Measurements from ENCODE around the gene TULP3.
A peak's percentile ranks its signal among the peaks of the same experiment; 100 is the strongest.

Gene TULP3

GRCh38 chr12:2936301-2936700 is 45.6 kb downstream of the TULP3 start:
- DNase-seq, result no peak

- no peak for DNase-seq
Measured at GRCh38 chr12:2937500-2937899, 46.8 kb downstream of the TULP3 start.

GRCh38 chr12:2939191-2939590 is 48.5 kb downstream of the TULP3 start:
- DNase-seq, result no peak

GRCh38 chr12:2940564-2940963 is 49.9 kb downstream of the TULP3 start:
- no peak for DNase-seq

- DNase-seq, result no peak
Measured at GRCh38 chr12:2941524-2941923, 50.8 kb downstream of the TULP3 start.

GRCh38 chr12:2944401-2945047 is 53.8 kb downstream of the TULP3 start:
- no peak for DNase-seq

GRCh38 chr12:2949411-2949810 is 58.7 kb downstream of the TULP3 start:
- DNase-seq, result no peak

- DNase-seq, result no peak
Measured at GRCh38 chr12:2955888-2956287, 65.2 kb downstream of the TULP3 start.

GRCh38 chr12:2957816-2958431 is 67.2 kb downstream of the TULP3 start:
- DNase-seq, result no peak

GRCh38 chr12:2958432-2959191 is 67.9 kb downstream of the TULP3 start:
- DNase-seq, result peak; percentile 17

GRCh38 chr12:2959192-2959504 is 68.5 kb downstream of the TULP3 start, which contains the start of gene TEAD4:
Gene TEAD4 (plus strand): TSS chr12:2959397.
- DNase-seq, result no peak

- no peak for DNase-seq
Measured at GRCh38 chr12:2959505-2960389, 69.1 kb downstream of the TULP3 start.

- DNase-seq, result no peak
Measured at GRCh38 chr12:2960390-2960956, 69.8 kb downstream of the TULP3 start.

- DNase-seq, result no peak
Measured at GRCh38 chr12:2960996-2961616, 70.4 kb downstream of the TULP3 start.

- DNase-seq, result no peak
Measured at GRCh38 chr12:2961705-2962104, 71.0 kb downstream of the TULP3 start.

- DNase-seq, result no peak
Measured at GRCh38 chr12:2963154-2963759, 72.6 kb downstream of the TULP3 start.

- DNase-seq, result no peak
Measured at GRCh38 chr12:2963760-2964292, 73.1 kb downstream of the TULP3 start.

- no peak for DNase-seq
Measured at GRCh38 chr12:2967651-2968050, 77.0 kb downstream of the TULP3 start.

- no peak for DNase-seq
Measured at GRCh38 chr12:2970744-2971143, 80.1 kb downstream of the TULP3 start.

GRCh38 chr12:2973566-2973965 is 82.9 kb downstream of the TULP3 start:
- DNase-seq, result no peak

- no peak for DNase-seq
Measured at GRCh38 chr12:2974560-2974971, 83.9 kb downstream of the TULP3 start.

- DNase-seq, result no peak
Measured at GRCh38 chr12:2976581-2976996, 85.9 kb downstream of the TULP3 start.

All from NCI-H2081 treated with DMSO at 0.1 percent for 48 hours (cell line).